Panc1 (cell line): ENCODE results near the gene RNASEH1. TPM values are rescaled to one million over a fixed set of nuclear protein-coding genes. Genes with fewer than 3 reads are reported as not detected.

Experiments used
- ATAC-seq: fragments of 200-7000 bp; cut with Tn5 transposase; 2 replicates; pipeline ENCODE4 v1.9.1; 2020; ENCODE audit warnings: mild to moderate bottlenecking, moderate library complexity
- BruUV-seq: library from RNA; stranded (reverse); fragments of 400-500 nt; replicated peaks from 2 replicates; lab custom pipeline; 2021; lab: Mats Ljungman, UMichigan
- CTCF ChIA-PET: fragments of 300-600 bp; sonication (Branson Sonifier 250); formaldehyde crosslinking; loops from one replicate; lab custom pipeline; 2022; ENCODE audit warnings: antibody characterized with exemption; lab: Charles Lee
- POLR2A ChIA-PET: fragments of 300-600 bp; sonication (Branson Sonifier 250); formaldehyde crosslinking; loops from one replicate; lab custom pipeline; 2022; ENCODE audit warnings: antibody characterized with exemption; lab: Charles Lee
- DNase-seq: peaks from one replicate; pipeline ENCODE4 v3.0.0-alpha.2; 2010; ENCODE audit warnings: low read depth, low spot score
- H3K27ac ChIP-seq: 2 replicates; pipeline ENCODE4 v1.5.1; 2011; ENCODE audit warnings: mild to moderate bottlenecking, low read length, inconsistent platforms
- H3K27me3 ChIP-seq: fragments of 200-500 bp; sonication (Bioruptor generic); 2 replicates; pipeline ENCODE4 v1.6.0; 2014; ENCODE audit warnings: low read length, inconsistent platforms; ENCODE audit not compliant: control insufficient read depth, insufficient read depth
- H3K36me3 ChIP-seq: fragments of 200-500 bp; sonication (Bioruptor generic); 2 replicates; pipeline ENCODE4 v1.5.1; 2014; ENCODE audit warnings: inconsistent platforms, mild to moderate bottlenecking, low read length, moderate library complexity; ENCODE audit not compliant: control insufficient read depth, insufficient read depth
- H3K4me1 ChIP-seq: 2 replicates; pipeline ENCODE4 v1.5.1; 2011; ENCODE audit warnings: inconsistent platforms, mild to moderate bottlenecking, low read length, moderate library complexity; ENCODE audit not compliant: control insufficient read depth, insufficient read depth
- H3K4me3 ChIP-seq, 2 experiments: 2 replicates each; pipeline ENCODE4 v1.5.1; 2011 to 2012; ENCODE audit warnings: low read depth in 2 of 2, low read length in 2 of 2, mild to moderate bottlenecking in 2 of 2, inconsistent platforms in 1 of 2, moderate library complexity in 1 of 2
- H3K9me3 ChIP-seq: fragments of 200-500 bp; sonication (Bioruptor generic); 2 replicates; pipeline ENCODE4 v1.5.1; 2014; ENCODE audit warnings: low read depth, mild to moderate bottlenecking, inconsistent platforms, low read length, moderate library complexity; ENCODE audit not compliant: control insufficient read depth, insufficient read depth
- POLR2AphosphoS5 ChIP-seq: IDR thresholded peaks from 2 replicates; pipeline ENCODE4 v1.6.1; 2012; ENCODE audit warnings: mild to moderate bottlenecking, low read depth, low read length, moderate library complexity
- SIN3A ChIP-seq: IDR thresholded peaks from 2 replicates; pipeline ENCODE4 v1.6.1; 2012; ENCODE audit warnings: low read depth, mild to moderate bottlenecking, low read length, moderate library complexity, borderline replicate concordance; ENCODE audit not compliant: insufficient read depth
- TCF7L2 ChIP-seq: IDR thresholded peaks from 2 replicates; pipeline ENCODE4 v1.6.1; 2011; ENCODE audit warnings: mild to moderate bottlenecking, low read depth, low read length, inconsistent platforms
- in situ Hi-C: cut with HindIII; loops from 2 replicates; pipeline ENCODE4 v1.10.0; 2016; ENCODE audit warnings: low sequenced_read_pairs, low pct_unique_long_range_greater_than_20kb
- intact Hi-C: fragments of 100-400 bp; cut with micrococcal nuclease; formaldehyde crosslinking; loops from one replicate; pipeline ENCODE4 v1.10.0; 2022; ENCODE audit not compliant: unreplicated experiment
- total RNA-seq: library from RNA; stranded (reverse); gene quantifications from one replicate; pipeline ENCODE4 v1.2.1, GENCODE V29; 2021; ENCODE audit not compliant: unreplicated experiment
- TF ChIP-seq, protein P1 (sequence below), 2 experiments: IDR thresholded peaks; 2 replicates each; pipeline ENCODE4 v1.6.1; 2011 to 2012; ENCODE audit warnings: low read depth in 2 of 2, control low read depth in 1 of 2, low read length in 1 of 2, mild to moderate bottlenecking in 1 of 2, moderate library complexity in 1 of 2; ENCODE audit not compliant: insufficient read depth in 1 of 2
- TF ChIP-seq, protein P2 (sequence below): fragments of 450-650 bp; IDR thresholded peaks from 2 replicates; pipeline ENCODE4 v1.5.1; 2017; ENCODE audit warnings: mild to moderate bottlenecking

Gene RNASEH1
- total RNA-seq, 1 experiment from 2014 or later, result 43.7 TPM

DNA sequence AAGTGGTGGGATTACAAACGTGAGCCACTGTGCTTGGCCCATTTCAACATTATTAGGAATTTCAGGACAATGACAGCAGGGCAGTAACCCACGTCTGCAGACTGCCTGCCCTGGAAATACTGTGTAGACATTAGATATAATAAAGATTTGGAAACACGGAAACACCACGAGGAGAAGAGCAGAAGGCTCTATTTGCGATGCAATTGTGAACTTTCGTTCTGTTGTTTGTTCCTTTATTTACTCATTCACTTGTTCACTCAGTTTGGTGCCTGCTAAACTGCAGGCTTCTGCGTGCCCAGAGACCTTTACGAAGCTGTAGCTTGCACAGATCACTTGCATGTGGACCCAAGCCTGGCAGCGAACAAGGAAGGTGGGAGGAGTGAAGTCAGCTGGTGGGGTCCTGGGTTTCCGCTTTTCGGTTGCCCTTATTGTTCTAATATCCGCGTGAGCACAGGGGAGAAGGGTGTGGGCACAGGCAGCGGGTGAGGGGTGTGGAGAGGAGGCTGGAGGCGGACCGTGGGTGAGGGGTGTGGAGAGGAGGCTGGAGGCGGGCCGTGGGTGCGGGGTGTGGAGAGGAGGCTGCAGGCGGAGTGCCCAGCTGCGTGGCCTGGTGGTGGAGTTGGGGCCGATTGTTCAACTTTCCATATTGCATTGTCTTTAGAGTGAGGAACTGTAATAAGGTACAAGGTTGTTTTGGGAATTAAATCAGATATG, 40.2 kb upstream of the RNASEH1 start:
- intact Hi-C loops, result no loop called here
- H3K9me3 ChIP-seq, result no peaks in the 10 kb centered on the region
- ATAC-seq (no peak), DNase-seq (no peak)
- BruUV-seq, result no TSS peak
- no peak overlapping the region for H3K4me3 ChIP-seq
- in situ Hi-C loops, result no loop called here
- H3K36me3 ChIP-seq, result no peaks in the 10 kb centered on the region
- no peaks in the 10 kb centered on the region for H3K27me3 ChIP-seq
- H3K4me1 ChIP-seq, result no peaks in the 10 kb centered on the region; the same call in 1 of the 2 replicates
- POLR2A ChIA-PET, result no interaction called here
- no peak overlapping the region for H3K27ac ChIP-seq
- CTCF ChIA-PET, result no interaction called here
- TF ChIP-seq TCF7L2 (no peak), POLR2AphosphoS5 (no peak), SIN3A (no peak)
- TF ChIP-seq, protein P1, sequence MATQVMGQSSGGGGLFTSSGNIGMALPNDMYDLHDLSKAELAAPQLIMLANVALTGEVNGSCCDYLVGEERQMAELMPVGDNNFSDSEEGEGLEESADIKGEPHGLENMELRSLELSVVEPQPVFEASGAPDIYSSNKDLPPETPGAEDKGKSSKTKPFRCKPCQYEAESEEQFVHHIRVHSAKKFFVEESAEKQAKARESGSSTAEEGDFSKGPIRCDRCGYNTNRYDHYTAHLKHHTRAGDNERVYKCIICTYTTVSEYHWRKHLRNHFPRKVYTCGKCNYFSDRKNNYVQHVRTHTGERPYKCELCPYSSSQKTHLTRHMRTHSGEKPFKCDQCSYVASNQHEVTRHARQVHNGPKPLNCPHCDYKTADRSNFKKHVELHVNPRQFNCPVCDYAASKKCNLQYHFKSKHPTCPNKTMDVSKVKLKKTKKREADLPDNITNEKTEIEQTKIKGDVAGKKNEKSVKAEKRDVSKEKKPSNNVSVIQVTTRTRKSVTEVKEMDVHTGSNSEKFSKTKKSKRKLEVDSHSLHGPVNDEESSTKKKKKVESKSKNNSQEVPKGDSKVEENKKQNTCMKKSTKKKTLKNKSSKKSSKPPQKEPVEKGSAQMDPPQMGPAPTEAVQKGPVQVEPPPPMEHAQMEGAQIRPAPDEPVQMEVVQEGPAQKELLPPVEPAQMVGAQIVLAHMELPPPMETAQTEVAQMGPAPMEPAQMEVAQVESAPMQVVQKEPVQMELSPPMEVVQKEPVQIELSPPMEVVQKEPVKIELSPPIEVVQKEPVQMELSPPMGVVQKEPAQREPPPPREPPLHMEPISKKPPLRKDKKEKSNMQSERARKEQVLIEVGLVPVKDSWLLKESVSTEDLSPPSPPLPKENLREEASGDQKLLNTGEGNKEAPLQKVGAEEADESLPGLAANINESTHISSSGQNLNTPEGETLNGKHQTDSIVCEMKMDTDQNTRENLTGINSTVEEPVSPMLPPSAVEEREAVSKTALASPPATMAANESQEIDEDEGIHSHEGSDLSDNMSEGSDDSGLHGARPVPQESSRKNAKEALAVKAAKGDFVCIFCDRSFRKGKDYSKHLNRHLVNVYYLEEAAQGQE (IDR thresholded peaks at IDR 0.05; ENCODE audit: insufficient read depth in 1 of 2, low read depth in 2 of 2, low read length in 1 of 2), result no peak
- TF ChIP-seq, protein P2, sequence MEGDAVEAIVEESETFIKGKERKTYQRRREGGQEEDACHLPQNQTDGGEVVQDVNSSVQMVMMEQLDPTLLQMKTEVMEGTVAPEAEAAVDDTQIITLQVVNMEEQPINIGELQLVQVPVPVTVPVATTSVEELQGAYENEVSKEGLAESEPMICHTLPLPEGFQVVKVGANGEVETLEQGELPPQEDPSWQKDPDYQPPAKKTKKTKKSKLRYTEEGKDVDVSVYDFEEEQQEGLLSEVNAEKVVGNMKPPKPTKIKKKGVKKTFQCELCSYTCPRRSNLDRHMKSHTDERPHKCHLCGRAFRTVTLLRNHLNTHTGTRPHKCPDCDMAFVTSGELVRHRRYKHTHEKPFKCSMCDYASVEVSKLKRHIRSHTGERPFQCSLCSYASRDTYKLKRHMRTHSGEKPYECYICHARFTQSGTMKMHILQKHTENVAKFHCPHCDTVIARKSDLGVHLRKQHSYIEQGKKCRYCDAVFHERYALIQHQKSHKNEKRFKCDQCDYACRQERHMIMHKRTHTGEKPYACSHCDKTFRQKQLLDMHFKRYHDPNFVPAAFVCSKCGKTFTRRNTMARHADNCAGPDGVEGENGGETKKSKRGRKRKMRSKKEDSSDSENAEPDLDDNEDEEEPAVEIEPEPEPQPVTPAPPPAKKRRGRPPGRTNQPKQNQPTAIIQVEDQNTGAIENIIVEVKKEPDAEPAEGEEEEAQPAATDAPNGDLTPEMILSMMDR, result no peak

DNA sequence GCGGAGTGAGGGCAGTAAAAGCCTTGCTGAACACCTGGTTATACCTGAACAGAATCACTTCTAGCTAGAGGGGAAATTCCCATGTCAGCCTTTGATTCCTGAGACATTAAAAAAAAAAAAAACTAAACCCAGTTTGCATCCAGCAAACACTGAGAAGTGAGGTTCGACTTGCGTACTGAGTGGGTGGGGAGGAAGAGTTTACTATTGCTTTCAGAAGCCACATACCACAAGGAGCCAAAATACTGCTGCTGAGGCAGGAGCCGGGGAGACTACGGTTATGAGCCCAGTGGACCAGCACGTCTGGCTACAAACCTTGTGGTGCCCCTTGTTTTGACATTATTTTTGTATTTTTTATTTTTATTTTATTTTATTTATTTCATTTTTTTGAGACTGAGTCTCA, 39.4 kb upstream of the RNASEH1 start:
- ChIA-PET CTCF (no interaction called here), POLR2A (no interaction called here)
- intact Hi-C loops (no loop called here), in situ Hi-C loops (no loop called here)
- Histone ChIP-seq H3K36me3 (no peaks in the 10 kb centered on the region), H3K9me3 (no peaks in the 10 kb centered on the region), H3K27ac (no peak overlapping the region), H3K4me1 (no peaks in the 10 kb centered on the region; the same call in 1 of the 2 replicates), H3K4me3 (no peak overlapping the region), H3K27me3 (no peaks in the 10 kb centered on the region)
- no peak for TF ChIP-seq POLR2AphosphoS5
- TF ChIP-seq, protein P1 (IDR thresholded peaks at IDR 0.05; ENCODE audit: insufficient read depth in 1 of 2, low read depth in 2 of 2, low read length in 1 of 2), result no peak
- no peak for TF ChIP-seq SIN3A
- TF ChIP-seq, protein P2, result no peak
- no peak for ATAC-seq
- no peak for DNase-seq
- no TSS peak for BruUV-seq
